Hematopoietic multipotent progenitor cell treated with erythropoietin and hydrocortisone succinate and interleukin-3 and kit ligand, for 6 days (in vitro differentiated cells): Measurements from ENCODE around the gene LRRC32.

Source experiments
- DNase-seq: peaks from one replicate; pipeline ENCODE4 v3.0.0-alpha.2; 2015

The LRRC32 gene

DNA sequence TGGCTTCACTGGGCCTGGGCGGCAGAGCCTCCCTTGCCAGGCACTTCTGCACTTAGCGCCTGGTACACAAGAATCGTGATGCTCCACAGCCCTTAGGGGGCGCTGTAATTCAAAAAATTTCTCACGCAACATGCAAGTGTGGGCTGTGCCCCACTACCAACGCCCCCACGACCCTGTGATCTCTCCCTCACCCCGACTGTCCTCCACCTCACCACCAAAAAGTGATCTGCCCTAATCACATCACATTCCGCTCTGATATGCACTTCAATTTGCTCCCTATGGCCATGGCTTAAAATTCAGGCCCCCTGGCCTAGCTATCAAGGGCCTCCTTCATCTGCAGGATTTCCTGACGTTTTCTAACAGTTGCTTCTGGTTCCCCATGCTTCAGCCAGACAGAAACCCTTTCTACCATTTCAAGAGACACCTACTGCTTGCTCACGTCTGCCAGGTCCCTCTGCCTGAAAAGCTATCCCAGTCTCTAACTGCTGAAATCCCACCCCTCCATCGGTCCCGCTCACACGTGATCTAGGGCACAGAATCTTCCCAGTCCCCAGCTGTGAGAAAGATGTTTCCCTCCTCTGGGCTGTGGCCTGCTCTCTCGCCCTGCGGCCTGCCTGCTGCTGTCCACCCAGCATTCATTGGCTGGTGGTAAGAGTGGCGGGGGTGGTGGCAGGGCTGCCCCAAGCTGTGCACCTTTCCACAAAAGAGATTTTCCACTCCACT is 27.9 kb upstream of the LRRC32 start:
- peak; percentile 71 for DNase-seq

DNA sequence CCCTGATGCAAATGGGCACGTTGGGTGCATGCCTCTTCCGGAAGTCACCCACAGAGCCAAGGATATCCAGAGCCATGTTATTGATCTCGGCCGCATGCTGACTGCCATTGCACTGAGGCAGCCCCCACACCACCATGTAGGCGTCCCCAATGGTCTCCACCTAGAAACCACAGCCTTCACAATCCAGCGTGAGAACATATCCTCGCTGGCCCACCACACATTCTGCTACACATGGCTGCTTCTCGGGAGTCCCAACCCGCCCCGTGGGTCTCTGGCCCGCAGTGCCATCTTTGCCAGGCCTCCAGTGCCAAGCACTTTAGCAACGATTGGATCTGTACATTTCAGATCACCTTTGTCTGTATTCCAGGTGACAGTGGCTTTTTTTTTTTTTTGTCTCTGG is 26.2 kb upstream of the LRRC32 start:
- DNase-seq: no peak

DNA sequence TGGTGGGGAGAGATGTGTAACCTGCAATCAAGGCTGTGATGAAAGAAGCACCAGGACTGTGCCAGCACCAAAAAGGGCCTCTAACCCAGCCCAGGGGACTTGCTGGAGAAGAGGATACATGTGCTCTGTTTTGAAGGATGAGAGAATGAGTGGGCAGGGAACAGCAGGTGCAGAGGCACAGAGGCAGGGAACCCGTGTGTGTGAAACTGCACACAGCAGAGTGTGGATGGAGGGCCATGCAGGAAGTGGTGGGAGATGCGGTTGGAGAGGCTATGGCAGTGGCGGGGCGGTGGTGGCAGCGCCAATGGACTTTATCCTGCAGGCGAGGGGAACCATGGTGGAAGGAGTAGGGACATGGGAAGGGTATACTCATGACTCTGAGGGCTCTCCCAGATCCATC is 25.2 kb upstream of the LRRC32 start:
- no peak for DNase-seq

DNA sequence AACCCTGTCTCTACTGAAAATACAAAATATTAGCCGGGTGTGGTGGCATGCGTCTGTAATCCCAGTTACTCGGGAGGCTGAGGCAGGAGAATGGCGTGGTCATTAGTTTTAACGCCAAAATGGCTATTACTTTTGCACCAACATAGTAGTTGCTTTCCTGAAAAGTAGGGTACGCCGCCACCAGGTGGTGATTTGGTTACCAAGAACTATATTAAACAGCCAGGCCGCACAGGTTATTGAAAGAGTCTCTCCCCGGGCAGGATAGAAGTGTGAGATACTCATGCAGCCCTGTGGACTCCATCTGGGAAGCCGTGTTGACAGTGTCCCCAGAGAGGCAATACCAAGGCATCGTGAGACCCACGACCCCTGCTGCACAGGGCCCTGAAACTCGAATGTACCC is 24.6 kb upstream of the LRRC32 start:
- peak; percentile 56 for DNase-seq

- DNase-seq: no peak
Observed at GRCh38 chr11:76694664-76695063, 24.1 kb upstream of the LRRC32 start.

DNA sequence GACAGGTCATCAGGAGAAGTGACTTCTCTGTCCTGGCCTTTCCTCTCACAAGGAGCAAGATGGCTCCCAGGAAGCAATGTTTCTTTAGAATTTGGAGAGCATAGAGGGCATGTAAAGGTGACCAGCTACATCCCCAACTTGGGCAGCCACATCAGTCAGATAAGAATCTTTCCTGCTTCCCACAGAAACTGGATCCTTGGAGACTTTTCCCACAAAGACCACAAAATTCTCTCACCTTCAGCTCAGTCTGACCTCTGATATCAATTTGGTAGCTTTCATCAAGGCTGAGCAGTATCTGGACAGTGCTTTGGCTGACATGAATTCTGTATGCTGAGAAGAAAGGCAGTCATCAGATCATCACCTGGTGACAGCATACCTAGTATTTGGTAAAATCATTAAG is 23.3 kb upstream of the LRRC32 start:
- no peak for DNase-seq

DNA sequence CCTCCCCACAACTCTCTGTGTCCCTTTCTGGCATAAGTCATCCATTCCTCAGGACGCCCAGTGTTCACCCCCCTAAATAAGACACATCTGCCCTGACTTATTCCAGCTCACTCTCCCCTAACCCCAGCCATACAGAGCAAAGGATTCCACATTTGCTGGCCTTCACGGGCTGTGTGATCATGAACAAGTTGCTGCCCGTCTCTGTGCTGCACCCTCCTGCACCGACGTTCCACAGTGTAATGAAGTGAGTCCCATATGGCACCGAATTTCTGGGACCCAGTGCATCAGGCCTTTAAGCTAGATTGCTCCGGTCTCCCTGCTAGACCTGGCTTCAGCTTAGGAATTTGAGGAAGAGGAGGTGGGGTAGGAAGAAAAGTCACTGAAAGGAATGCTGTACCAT is 22.4 kb upstream of the LRRC32 start:
- DNase-seq: no peak

- no peak for DNase-seq
Observed at GRCh38 chr11:76691655-76692054, 21.1 kb upstream of the LRRC32 start.

DNA sequence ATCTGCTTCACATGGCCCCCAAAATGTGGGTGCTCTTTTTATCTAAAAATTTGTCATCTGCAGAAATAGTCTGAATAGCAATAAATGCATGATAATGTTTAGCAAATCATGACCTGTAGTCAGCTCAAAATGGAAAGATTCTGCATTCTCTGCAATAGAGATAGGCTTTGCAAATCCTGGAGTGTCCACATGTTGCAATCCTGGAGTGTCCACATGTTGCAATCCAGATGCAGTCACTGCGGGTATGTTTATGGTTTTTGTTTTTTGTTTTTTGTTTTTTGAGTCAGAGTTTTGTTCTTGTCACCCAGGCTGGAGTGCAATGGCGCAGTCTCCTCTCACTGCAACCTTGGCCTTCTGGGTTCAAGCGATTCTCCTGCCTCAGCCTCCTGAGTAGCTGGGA is 20.2 kb upstream of the LRRC32 start:
- DNase-seq: no peak

- no peak for DNase-seq
Observed at GRCh38 chr11:76689313-76690260, 19.0 kb upstream of the LRRC32 start.

- DNase-seq: no peak
Observed at GRCh38 chr11:76688146-76688545, 17.6 kb upstream of the LRRC32 start.

GRCh38 chr11:76686261-76687079 is 15.9 kb upstream of the LRRC32 start:
- no peak for DNase-seq

DNA sequence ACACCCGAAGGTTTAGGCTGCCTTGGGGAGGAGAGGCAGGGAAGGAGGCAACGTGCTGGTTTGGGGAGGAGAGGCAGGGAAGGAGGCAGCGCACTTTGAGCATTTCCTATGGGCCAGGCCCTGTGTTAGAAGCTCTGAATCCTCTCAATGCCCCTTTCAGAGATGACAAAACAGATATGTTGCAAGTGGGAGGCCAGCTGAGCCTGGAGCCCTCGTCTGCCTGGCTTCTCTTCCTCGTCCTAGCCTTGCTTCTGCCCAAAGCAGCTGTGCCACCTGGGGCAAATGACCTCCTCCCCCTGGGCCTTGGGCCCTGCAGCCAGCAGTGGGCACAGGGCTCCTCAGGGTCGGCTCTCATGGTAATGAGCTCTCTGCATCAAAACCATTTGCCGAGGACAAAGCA is 15.3 kb upstream of the LRRC32 start:
- DNase-seq: no peak

DNA sequence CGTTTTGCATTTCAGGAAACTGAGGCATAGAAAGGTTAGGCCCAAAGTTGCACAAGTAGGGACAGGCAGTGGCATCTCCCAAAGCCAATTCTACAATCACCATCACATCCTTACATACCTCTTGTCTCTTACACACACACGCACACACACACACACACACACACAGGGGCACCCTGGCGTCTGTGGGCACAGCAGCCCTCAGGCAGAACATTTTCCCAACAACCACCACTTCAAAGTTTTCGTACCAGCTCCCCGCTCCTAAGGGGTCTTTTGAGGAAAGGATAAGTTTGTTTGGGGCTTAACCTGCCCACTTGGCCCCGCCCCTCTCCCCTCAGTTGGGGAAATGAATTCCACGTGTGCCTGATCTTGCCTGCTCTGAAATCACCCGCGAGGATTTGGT is 14.7 kb upstream of the LRRC32 start:
- DNase-seq: no peak

- no peak for DNase-seq
Observed at GRCh38 chr11:76684516-76684915, 14.0 kb upstream of the LRRC32 start.

DNA sequence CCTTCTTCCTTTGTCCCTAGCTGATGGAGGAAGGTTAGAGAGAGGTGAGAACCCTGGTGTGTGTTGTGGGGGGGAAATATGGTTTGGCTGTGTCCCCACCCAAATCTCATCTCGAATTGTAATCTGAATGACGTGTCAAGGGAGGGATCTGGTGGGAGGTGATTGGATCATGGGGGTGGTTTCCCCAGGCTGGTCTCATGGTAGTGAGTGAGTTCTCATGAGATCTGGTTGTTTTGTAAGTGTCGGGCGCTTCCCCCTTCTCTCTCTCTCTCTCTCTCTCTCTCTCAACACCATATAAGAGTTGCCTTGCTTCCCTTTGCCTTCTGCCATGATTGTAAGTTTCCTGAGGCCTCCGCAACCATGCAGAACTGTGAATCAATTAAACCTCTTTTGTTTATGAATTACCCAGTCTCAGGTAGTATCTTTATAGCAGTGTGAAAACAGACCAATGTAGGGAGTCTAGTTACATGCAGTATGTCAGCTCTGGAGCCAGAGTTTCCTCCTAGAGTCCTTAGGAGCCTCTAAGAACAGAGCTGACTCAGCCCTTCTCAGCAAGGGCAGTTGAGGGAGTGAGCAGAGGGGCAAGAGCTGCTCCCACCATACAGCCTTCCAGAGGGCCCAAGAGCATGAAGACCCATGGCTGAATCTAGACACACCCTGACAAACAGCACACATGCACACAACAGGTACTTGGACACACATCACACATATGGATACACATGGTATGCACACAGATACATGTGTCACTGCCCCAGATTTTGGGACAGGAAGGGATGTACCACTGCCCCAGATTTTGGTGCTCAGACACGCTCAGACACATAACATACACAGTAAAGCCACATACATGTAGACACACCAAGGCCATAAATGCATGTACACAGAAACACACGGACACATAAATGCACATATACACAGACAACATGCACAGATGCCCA is 12.9 kb upstream of the LRRC32 start:
- no peak for DNase-seq

DNA sequence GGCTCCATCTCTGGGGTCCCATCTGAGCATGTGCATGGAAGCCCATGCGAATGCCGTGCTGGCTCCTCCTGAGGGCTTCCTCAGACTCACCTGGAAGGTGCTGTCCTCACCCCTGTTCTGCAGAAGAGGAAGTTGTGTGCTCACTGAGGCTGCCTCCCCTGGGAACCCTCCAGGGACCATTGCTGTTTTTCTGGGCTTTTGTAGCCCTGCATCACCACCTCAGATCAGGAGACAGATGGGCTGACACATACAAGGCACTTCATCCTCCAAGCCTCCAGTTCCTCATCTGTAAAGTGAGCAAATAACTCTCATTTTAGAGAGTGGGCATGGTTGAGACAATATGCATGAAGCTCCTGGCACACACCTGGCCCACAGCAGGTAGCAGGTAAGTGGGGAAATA is 12.1 kb upstream of the LRRC32 start:
- no peak for DNase-seq

- no peak for DNase-seq
Observed at GRCh38 chr11:76682106-76682505, 11.6 kb upstream of the LRRC32 start.

- DNase-seq: peak; percentile 92
Observed at GRCh38 chr11:76680518-76681425, 10.2 kb upstream of the LRRC32 start.

DNA sequence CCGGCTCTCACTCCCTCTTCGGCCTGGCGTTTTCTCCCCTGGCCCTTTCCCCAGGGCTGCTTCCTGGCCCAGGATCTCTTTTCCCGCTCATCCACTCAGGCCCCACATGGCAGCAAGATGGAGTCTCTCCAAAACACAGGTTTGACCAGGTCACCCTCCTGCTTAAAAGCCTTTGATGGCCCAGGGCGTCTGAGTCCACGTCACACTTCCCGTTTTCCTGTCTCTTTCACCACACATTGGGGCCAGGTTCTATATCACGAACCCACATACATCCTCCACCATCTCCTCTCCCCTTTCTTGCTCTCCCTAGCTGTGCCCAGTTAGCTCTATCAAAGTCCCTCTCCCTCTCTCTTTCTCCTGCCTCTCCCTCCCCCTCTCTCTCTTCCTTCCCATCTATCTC is 7.8 kb upstream of the LRRC32 start:
- DNase-seq: peak; percentile 50

GRCh38 chr11:76677458-76677765 is 6.9 kb upstream of the LRRC32 start:
- no peak for DNase-seq
